Rectal smooth muscle tissue (tissue), 1 donor: ENCODE measurements around the gene CPNE5.

Experiments used
- H3K27ac ChIP-seq: one replicate; pipeline ENCODE4 v1.7.0; 2013; ENCODE audit warnings: low read depth, low read length, inconsistent platforms
- H3K27me3 ChIP-seq: one replicate; pipeline ENCODE4 v1.7.0; 2013; ENCODE audit warnings: low read length; ENCODE audit not compliant: control insufficient read depth, insufficient read depth
- H3K36me3 ChIP-seq: one replicate; pipeline ENCODE4 v1.7.0; 2013; ENCODE audit warnings: low read length; ENCODE audit not compliant: control insufficient read depth, insufficient read depth
- H3K4me1 ChIP-seq: one replicate; pipeline ENCODE4 v1.7.0; 2013; ENCODE audit warnings: low read length; ENCODE audit not compliant: control insufficient read depth, insufficient read depth
- H3K4me3 ChIP-seq: one replicate; pipeline ENCODE4 v1.7.0; 2013; ENCODE audit warnings: low read length
- H3K9ac ChIP-seq: one replicate; pipeline ENCODE4 v1.7.0; 2013; ENCODE audit warnings: low read length

The CPNE5 gene

GRCh38 chr6:36772397-36772796, 66.8 kb downstream of the CPNE5 start:
- no peak overlapping the region for H3K4me3 ChIP-seq
- H3K4me1 ChIP-seq: no peaks in the 10 kb centered on the region
- H3K36me3 ChIP-seq: no peaks in the 10 kb centered on the region
- H3K9ac ChIP-seq: no peak overlapping the region
- H3K27me3 ChIP-seq: no peaks in the 10 kb centered on the region
- H3K27ac ChIP-seq: no peak overlapping the region

- Histone ChIP-seq H3K9ac (no peak overlapping the region), H3K4me3 (no peak overlapping the region), H3K4me1 (no peaks in the 10 kb centered on the region), H3K36me3 (no peaks in the 10 kb centered on the region), H3K27ac (no peak overlapping the region), H3K27me3 (no peaks in the 10 kb centered on the region)
Observed at GRCh38 chr6:36771145-36771544, 68.1 kb downstream of the CPNE5 start.

- Histone ChIP-seq H3K36me3 (no peaks in the 10 kb centered on the region), H3K9ac (no peak overlapping the region)
Observed at GRCh38 chr6:36769676-36770499, 69.4 kb downstream of the CPNE5 start.

GRCh38 chr6:36769183-36769675, 70.0 kb downstream of the CPNE5 start:
- Histone ChIP-seq H3K36me3 (no peaks in the 10 kb centered on the region), H3K27me3 (no peaks in the 10 kb centered on the region), H3K27ac (no peak overlapping the region), H3K4me3 (no peak overlapping the region), H3K9ac (no peak overlapping the region), H3K4me1 (peaks cover 3% of the 10 kb centered on the region)

More at GRCh38 chr6:36769676-36770499, 69.4 kb downstream of the CPNE5 start:
- Histone ChIP-seq H3K27me3 (no peaks in the 10 kb centered on the region), H3K4me1 (peaks cover 3% of the 10 kb centered on the region), H3K27ac (no peak overlapping the region), H3K4me3 (no peak overlapping the region)

GRCh38 chr6:36766399-36766945, 72.8 kb downstream of the CPNE5 start:
- Histone ChIP-seq H3K9ac (no peak overlapping the region), H3K36me3 (no peaks in the 10 kb centered on the region), H3K27ac (no peak overlapping the region), H3K27me3 (no peaks in the 10 kb centered on the region), H3K4me3 (no peak overlapping the region), H3K4me1 (peaks cover 3% of the 10 kb centered on the region)

GRCh38 chr6:36765594-36766398, 73.4 kb downstream of the CPNE5 start:
- no peaks in the 10 kb centered on the region for H3K27me3 ChIP-seq
- no peaks in the 10 kb centered on the region for H3K36me3 ChIP-seq
- no peak overlapping the region for H3K4me3 ChIP-seq
- no peak overlapping the region for H3K27ac ChIP-seq
- no peak overlapping the region for H3K9ac ChIP-seq
- peaks cover 3% of the 10 kb centered on the region for H3K4me1 ChIP-seq

GRCh38 chr6:36765190-36765589, 74.1 kb downstream of the CPNE5 start:
- H3K4me1 ChIP-seq: peaks cover 3% of the 10 kb centered on the region
- no peak overlapping the region for H3K27ac ChIP-seq
- H3K4me3 ChIP-seq: no peak overlapping the region
- H3K36me3 ChIP-seq: no peaks in the 10 kb centered on the region
- H3K27me3 ChIP-seq: no peaks in the 10 kb centered on the region
- H3K9ac ChIP-seq: no peak overlapping the region

GRCh38 chr6:36762123-36762522, 77.1 kb downstream of the CPNE5 start:
- Histone ChIP-seq H3K4me3 (no peak overlapping the region), H3K27me3 (no peaks in the 10 kb centered on the region), H3K27ac (no peak overlapping the region)

GRCh38 chr6:36760685-36761435, 78.4 kb downstream of the CPNE5 start:
- no peak overlapping the region for H3K9ac ChIP-seq
- H3K27me3 ChIP-seq: no peaks in the 10 kb centered on the region
- no peaks in the 10 kb centered on the region for H3K36me3 ChIP-seq
- H3K4me3 ChIP-seq: no peak overlapping the region
- H3K27ac ChIP-seq: no peak overlapping the region
- peaks cover 3% of the 10 kb centered on the region for H3K4me1 ChIP-seq

More at GRCh38 chr6:36762123-36762522, 77.1 kb downstream of the CPNE5 start:
- Histone ChIP-seq H3K36me3 (no peaks in the 10 kb centered on the region), H3K4me1 (peaks cover 3% of the 10 kb centered on the region), H3K9ac (no peak overlapping the region)

- H3K9ac ChIP-seq: no peak overlapping the region
Observed at GRCh38 chr6:36759148-36759759, 80.0 kb downstream of the CPNE5 start.

GRCh38 chr6:36758516-36759147, 80.6 kb downstream of the CPNE5 start:
- Histone ChIP-seq H3K36me3 (no peaks in the 10 kb centered on the region), H3K4me1 (no peaks in the 10 kb centered on the region), H3K27ac (no peak overlapping the region), H3K27me3 (no peaks in the 10 kb centered on the region), H3K4me3 (no peak overlapping the region), H3K9ac (no peak overlapping the region)

More at GRCh38 chr6:36759148-36759759, 80.0 kb downstream of the CPNE5 start:
- no peaks in the 10 kb centered on the region for H3K4me1 ChIP-seq
- H3K27ac ChIP-seq: no peak overlapping the region
- H3K27me3 ChIP-seq: no peaks in the 10 kb centered on the region
- no peaks in the 10 kb centered on the region for H3K36me3 ChIP-seq
- H3K4me3 ChIP-seq: no peak overlapping the region
